ENCODE measurements around the gene CALN1.

Gene CALN1

GRCh38 chr7:72415586-72415985, 3.4 kb upstream of the CALN1 start:
- Histone ChIP-seq H3K4me3 (no peak overlapping the region), H3K36me3 (no peaks in the 10 kb centered on the region), H3K27ac (no peak overlapping the region), H3K4me1 (no peaks in the 10 kb centered on the region), H3K4me2 (no peak overlapping the region; a peak in 1 of 22 replicates), H3K9me3 (replicated peaks in 1 of 11) (peaks cover 11 to 41% (median 31%) of the 10 kb centered on the region in 11 experiments; a peak in 19 of 22 replicates), H3K9ac (no peak overlapping the region), H4K20me1 (no peaks in the 10 kb centered on the region), H3K27me3 (no peaks in the 10 kb centered on the region; a peak in 1 of 22 replicates)
- TF ChIP-seq Cebpa-rat (IDR thresholded peaks at IDR 0.05): no peak

DNA sequence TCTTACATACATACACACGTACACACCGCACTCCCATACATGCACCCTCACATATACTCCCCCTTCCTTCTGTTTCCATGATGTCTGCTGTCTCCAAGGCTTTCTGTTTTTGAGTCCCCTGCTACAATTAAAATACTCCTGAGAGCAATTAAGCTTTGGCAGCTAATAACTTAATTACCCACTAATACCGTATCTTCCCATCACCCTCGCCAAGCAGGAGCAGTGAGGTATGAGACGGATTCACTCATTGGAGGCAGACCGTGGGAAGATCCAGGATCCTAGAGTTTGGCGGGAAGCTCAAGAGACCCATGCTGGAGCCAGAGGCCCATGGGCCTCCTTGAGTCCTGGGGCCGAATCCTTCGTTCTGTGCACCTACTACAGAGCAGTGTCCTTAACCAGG, 1.7 kb upstream of the CALN1 start:
- Histone ChIP-seq H3K9me3 (replicated peaks in 1 of 11) (peaks cover 0 to 24% (median 18%) of the 10 kb centered on the region in 11 experiments; a peak in 15 of 22 replicates), H3K27ac (no peak overlapping the region), H3K4me1 (no peaks in the 10 kb centered on the region), H3K4me2 (no peak overlapping the region), H3K9ac (no peak overlapping the region), H3K36me3 (no peaks in the 10 kb centered on the region), H4K20me1 (no peaks in the 10 kb centered on the region), H3K4me3 (no peak overlapping the region), H3K27me3 (no peaks in the 10 kb centered on the region)
- TF ChIP-seq Cebpa-rat (IDR thresholded peaks at IDR 0.05): no peak

- no peaks in the 10 kb centered on the region for H3K4me1 ChIP-seq
- H3K9ac ChIP-seq: no peak overlapping the region
- H3K27me3 ChIP-seq: no peaks in the 10 kb centered on the region
- H3K4me3 ChIP-seq: no peak overlapping the region
- no peak for TF ChIP-seq Cebpa-rat (IDR thresholded peaks at IDR 0.05)
- peaks cover 0 to 18% (median 12%) of the 10 kb centered on the region in 11 experiments; a peak in 13 of 22 replicates for H3K9me3 ChIP-seq (replicated peaks in 1 of 11)
- no peak overlapping the region for H3K4me2 ChIP-seq
- H3K27ac ChIP-seq: no peak overlapping the region
- no peaks in the 10 kb centered on the region for H4K20me1 ChIP-seq
- no peaks in the 10 kb centered on the region for H3K36me3 ChIP-seq
These were observed 1.2 kb upstream of the CALN1 start for GRCh38 chr7:72413290-72413689.

DNA sequence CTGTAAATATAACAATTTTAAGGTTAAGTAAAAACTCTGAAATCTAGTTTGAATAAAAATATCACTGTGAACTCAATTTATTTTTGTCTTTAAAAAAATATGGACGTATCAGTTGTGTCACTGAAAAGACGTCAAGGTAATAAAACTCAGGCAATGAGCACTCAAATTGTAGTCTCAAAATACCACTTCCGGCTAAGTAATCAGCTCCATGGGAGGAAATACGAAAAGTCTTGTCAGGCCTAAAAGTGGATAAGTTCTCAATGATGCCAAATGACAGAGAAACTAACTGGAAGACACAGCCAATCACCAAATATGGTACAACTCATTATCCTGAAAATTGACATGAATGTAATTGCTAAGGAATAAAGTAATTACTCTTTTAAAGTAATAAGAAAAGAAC, 719 bp downstream of the CALN1 start:
- no peak overlapping the region for H3K4me3 ChIP-seq
- no peak overlapping the region for H3K9ac ChIP-seq
- no peak overlapping the region for H3K4me2 ChIP-seq
- no peaks in the 10 kb centered on the region for H4K20me1 ChIP-seq
- H3K27me3 ChIP-seq: no peaks in the 10 kb centered on the region
- H3K9me3 ChIP-seq (replicated peaks in 1 of 11): peaks cover 0 to 17% (median 11%) of the 10 kb centered on the region in 11 experiments; a peak in 12 of 22 replicates
- no peaks in the 10 kb centered on the region for H3K36me3 ChIP-seq
- no peak for TF ChIP-seq Cebpa-rat (IDR thresholded peaks at IDR 0.05)
- H3K4me1 ChIP-seq: no peaks in the 10 kb centered on the region
- no peak overlapping the region for H3K27ac ChIP-seq

GRCh38 chr7:72409638-72410015, 2.5 kb downstream of the CALN1 start:
- no peak overlapping the region for H3K27ac ChIP-seq
- no peaks in the 10 kb centered on the region for H4K20me1 ChIP-seq
- no peak overlapping the region for H3K4me2 ChIP-seq
- H3K27me3 ChIP-seq: no peaks in the 10 kb centered on the region
- H3K36me3 ChIP-seq: no peaks in the 10 kb centered on the region
- H3K9me3 ChIP-seq (replicated peaks in 1 of 11): peaks cover 0 to 17% (median 11%) of the 10 kb centered on the region in 11 experiments; a peak in 12 of 22 replicates
- H3K4me3 ChIP-seq: no peak overlapping the region
- no peak overlapping the region for H3K9ac ChIP-seq
- no peak for TF ChIP-seq Cebpa-rat (IDR thresholded peaks at IDR 0.05)
- H3K4me1 ChIP-seq: peaks cover 0 to 13% (median 0%) of the 10 kb centered on the region in 10 experiments; a peak in 5 of 20 replicates

DNA sequence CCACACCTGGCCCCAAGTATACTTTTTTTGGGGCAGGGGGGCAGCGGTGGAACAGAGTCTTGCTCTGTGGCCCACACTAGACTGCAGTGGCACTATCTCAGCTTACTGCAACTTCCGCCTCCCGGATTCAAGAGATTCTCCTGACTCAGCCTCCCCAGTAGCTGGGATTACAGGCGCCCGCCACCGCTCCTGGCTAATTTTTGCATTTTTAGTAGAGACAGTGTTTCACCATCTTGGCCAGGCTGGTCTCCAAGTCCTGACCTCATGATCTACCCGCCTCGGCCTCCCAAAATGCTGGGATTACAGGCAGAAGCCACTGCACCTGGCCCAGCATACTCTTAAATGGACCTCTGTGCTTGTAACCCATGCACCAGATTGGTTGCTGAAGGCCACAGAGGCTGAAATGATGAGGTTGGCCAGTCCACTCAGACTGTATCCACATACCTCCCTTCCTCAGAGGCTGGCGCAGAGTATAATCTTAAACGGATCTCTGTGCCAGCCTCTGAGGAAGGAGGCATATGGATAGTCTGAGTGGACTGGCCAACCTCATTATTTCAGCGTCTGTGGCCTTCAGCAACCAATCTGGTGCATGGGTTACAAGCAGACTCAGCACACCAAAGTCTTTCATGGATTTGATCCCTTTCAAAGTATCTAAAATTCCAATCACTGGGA, 3.0 kb downstream of the CALN1 start:
- Histone ChIP-seq H3K4me1 (peaks cover 0 to 14% (median 0%) of the 10 kb centered on the region in 10 experiments; a peak in 5 of 20 replicates), H3K4me3 (no peak overlapping the region), H3K27me3 (no peaks in the 10 kb centered on the region), H3K36me3 (no peaks in the 10 kb centered on the region), H4K20me1 (no peaks in the 10 kb centered on the region), H3K4me2 (no peak overlapping the region), H3K27ac (no peak overlapping the region), H3K9me3 (replicated peaks in 1 of 11) (peaks cover 0 to 17% (median 11%) of the 10 kb centered on the region in 11 experiments; a peak in 12 of 22 replicates), H3K9ac (no peak overlapping the region)
- no peak for TF ChIP-seq Cebpa-rat (IDR thresholded peaks at IDR 0.05)

DNA sequence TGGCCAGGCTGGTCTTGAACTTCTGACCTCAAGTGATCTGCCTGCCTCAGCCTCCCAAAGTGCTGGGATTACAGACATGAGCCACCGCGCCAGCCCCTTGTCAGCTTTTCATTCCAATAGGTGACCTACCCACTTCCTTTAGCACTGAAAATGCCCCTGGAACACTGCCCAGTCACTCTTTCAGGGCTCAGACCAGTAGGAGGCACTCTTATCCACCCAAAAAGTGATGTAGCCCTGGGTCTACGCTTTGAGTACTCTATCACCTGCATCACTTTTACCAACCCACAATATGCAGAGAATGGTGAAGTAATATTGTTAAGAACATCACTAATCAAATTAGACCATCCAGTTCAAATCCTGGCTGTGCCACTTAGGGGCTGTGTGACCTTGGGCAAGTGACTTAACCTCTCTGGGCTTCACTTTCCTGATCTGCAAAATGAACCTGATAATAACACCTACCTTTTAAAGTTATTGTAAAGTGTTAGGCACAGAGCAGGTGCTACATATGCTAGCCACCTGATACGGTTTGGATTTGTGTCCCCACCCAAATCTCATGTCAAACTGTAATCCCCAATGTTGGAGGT, 5.2 kb downstream of the CALN1 start:
- Histone ChIP-seq H4K20me1 (no peaks in the 10 kb centered on the region), H3K4me1 (peaks cover 0 to 35% (median 2%) of the 10 kb centered on the region in 10 experiments; a peak in 7 of 20 replicates), H3K9ac (no peak overlapping the region), H3K27ac (no peak overlapping the region), H3K27me3 (no peaks in the 10 kb centered on the region), H3K4me2 (no peak overlapping the region), H3K4me3 (no peak overlapping the region), H3K36me3 (no peaks in the 10 kb centered on the region), H3K9me3 (replicated peaks in 1 of 11) (peaks cover 0 to 1% (median under 1%) of the 10 kb centered on the region in 11 experiments; a peak in 5 of 22 replicates)
- TF ChIP-seq Cebpa-rat (IDR thresholded peaks at IDR 0.05): no peak

DNA sequence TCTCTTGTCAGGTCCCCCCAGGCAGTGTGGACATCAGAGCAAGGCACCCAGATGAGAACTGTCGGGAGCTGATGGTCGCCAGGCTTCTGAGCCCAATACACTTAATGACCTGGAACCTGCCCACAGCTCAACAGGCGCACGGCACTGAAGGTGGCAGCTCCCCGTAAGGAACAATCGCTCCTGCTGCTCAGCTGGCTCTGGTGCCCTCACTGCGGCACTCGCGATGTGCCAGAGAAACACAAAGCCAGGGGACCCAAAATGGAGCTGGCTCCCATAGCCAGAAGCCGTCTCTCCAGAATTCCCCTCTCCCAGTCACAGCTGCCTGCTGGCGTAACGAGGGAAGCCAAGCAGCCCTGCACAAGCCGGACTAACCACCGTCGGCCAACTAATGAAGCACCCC, 6.3 kb downstream of the CALN1 start:
- no peaks in the 10 kb centered on the region for H3K36me3 ChIP-seq
- H3K4me1 ChIP-seq: peaks cover 0 to 40% (median 2%) of the 10 kb centered on the region in 10 experiments; a peak in 7 of 20 replicates
- H3K9me3 ChIP-seq (replicated peaks in 1 of 11): no peaks in the 10 kb centered on the region
- H3K4me3 ChIP-seq: no peak overlapping the region
- no peak overlapping the region for H3K9ac ChIP-seq
- no peaks in the 10 kb centered on the region for H4K20me1 ChIP-seq
- H3K4me2 ChIP-seq: peak overlapping the region in 3 of 11 experiments; percentile 33 to 44 (median 38); a peak in 4 of 22 replicates
- TF ChIP-seq Cebpa-rat (IDR thresholded peaks at IDR 0.05): no peak
- H3K27me3 ChIP-seq: no peaks in the 10 kb centered on the region
- no peak overlapping the region for H3K27ac ChIP-seq

DNA sequence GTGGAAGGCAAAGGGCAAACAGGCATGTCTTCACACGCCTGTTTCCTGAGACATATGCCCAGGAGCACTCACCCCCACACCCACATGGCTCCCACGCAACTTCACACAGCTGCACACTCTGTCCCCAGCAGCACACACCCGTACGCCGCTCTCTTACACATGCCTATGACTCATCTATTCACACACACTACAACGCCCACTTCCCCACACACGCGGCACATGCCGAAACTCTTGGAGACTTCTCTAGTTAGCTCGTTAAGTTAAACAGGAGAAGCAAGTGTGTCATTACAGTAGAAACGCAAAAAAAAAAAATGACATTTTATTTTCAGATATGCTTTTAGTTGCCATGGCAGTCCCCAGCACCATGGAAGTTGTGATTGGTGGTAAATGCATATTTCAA, 6.7 kb downstream of the CALN1 start:
- Histone ChIP-seq H3K9ac (no peak overlapping the region), H3K27me3 (no peaks in the 10 kb centered on the region), H3K4me1 (peaks cover 0 to 40% (median 2%) of the 10 kb centered on the region in 10 experiments; a peak in 7 of 20 replicates), H3K9me3 (replicated peaks in 1 of 11) (no peaks in the 10 kb centered on the region), H3K36me3 (no peaks in the 10 kb centered on the region), H4K20me1 (no peaks in the 10 kb centered on the region), H3K27ac (no peak overlapping the region), H3K4me3 (no peak overlapping the region), H3K4me2 (peak overlapping the region in 3 of 11 experiments; percentile 33 to 44 (median 38); a peak in 5 of 22 replicates)
- TF ChIP-seq Cebpa-rat (IDR thresholded peaks at IDR 0.05): no peak
